Hepatocyte (in vitro differentiated cells): ENCODE results near the gene PAN2. TPM values are rescaled to one million over a fixed set of nuclear protein-coding genes. Genes with fewer than 3 reads are reported as not detected.

Source experiments
- DNase-seq: peaks from one replicate; pipeline ENCODE4 v3.0.0-alpha.2; 2016; ENCODE audit warnings: low spot score
- H2AFZ ChIP-seq: fragments of 200-600 bp; sonication (generic); 2 replicates; pipeline ENCODE4 v1.6.0; 2016; ENCODE audit warnings: antibody characterized with exemption, mild to moderate bottlenecking
- H3K27ac ChIP-seq: fragments of 200-600 bp; sonication (generic); 2 replicates; pipeline ENCODE4 v1.5.1; 2016; ENCODE audit warnings: mild to moderate bottlenecking
- H3K27me3 ChIP-seq: fragments of 200-600 bp; sonication (generic); 2 replicates; pipeline ENCODE4 v1.6.1; 2016
- H3K36me3 ChIP-seq: fragments of 200-600 bp; sonication (generic); replicated peaks from 2 replicates; pipeline ENCODE4 v1.5.1; 2016; ENCODE audit warnings: low read depth; ENCODE audit not compliant: insufficient read depth
- H3K4me1 ChIP-seq: fragments of 200-600 bp; sonication (generic); 2 replicates; pipeline ENCODE4 v1.5.1; 2016; ENCODE audit warnings: mild to moderate bottlenecking, moderate library complexity; ENCODE audit not compliant: insufficient read depth
- H3K4me2 ChIP-seq: fragments of 200-600 bp; sonication (generic); 2 replicates; pipeline ENCODE4 v1.6.0; 2016
- H3K4me3 ChIP-seq: fragments of 200-600 bp; sonication (generic); 2 replicates; pipeline ENCODE4 v1.5.1; 2016; ENCODE audit warnings: mild to moderate bottlenecking
- H3K79me2 ChIP-seq: fragments of 200-600 bp; sonication (generic); 2 replicates; pipeline ENCODE4 v1.6.0; 2017; ENCODE audit warnings: mild to moderate bottlenecking
- H3K9me2 ChIP-seq: fragments of 200-600 bp; sonication (generic); replicated peaks from 2 replicates; pipeline ENCODE4 v1.6.0; 2017; ENCODE audit warnings: mild to moderate bottlenecking; ENCODE audit not compliant: insufficient read depth
- H3K9me3 ChIP-seq: fragments of 200-600 bp; sonication (generic); 2 replicates; pipeline ENCODE4 v1.5.1; 2016; ENCODE audit warnings: low read depth, mild to moderate bottlenecking
- H4K20me1 ChIP-seq: fragments of 200-600 bp; sonication (generic); 2 replicates; pipeline ENCODE4 v1.6.0; 2016; ENCODE audit warnings: mild to moderate bottlenecking; ENCODE audit not compliant: insufficient read depth, poor library complexity, severe bottlenecking
- EZH2 ChIP-seq: fragments of 200-600 bp; sonication (generic); IDR thresholded peaks from 2 replicates; pipeline ENCODE4 v1.6.1; 2016; ENCODE audit warnings: antibody characterized with exemption, mild to moderate bottlenecking, borderline replicate concordance
- EZH2phosphoT487 ChIP-seq: fragments of 200-600 bp; sonication (generic); IDR thresholded peaks from one replicate; pipeline ENCODE4 v1.6.1; 2018; ENCODE audit warnings: antibody characterized with exemption, mild to moderate bottlenecking, low read depth, moderate library complexity; ENCODE audit not compliant: unreplicated experiment, severe bottlenecking
- WGBS: methylation state at CpG from one replicate; pipeline ENCODE4 v1.1.6; 2016; ENCODE audit warnings: low lambda C conversion rate; ENCODE audit errors: missing lambda C conversion rate; 5-methylcytosine and 5-hydroxymethylcytosine counted together
- polyA plus RNA-seq: library from polyadenylated mRNA; unstranded; fragments of >200 nt; fragmentation: Nextera tagmentation; extraction: Ambion mirVana; gene quantifications from 2 replicates; pipeline ENCODE4 v1.2.1, GENCODE V29; 2016
- total RNA-seq: library from RNA; depleted of rRNA; stranded (reverse); fragments of >200 nt; gene quantifications from 2 replicates; pipeline ENCODE4 v1.2.3, GENCODE V29; 2014
- TF ChIP-seq, protein P1 (sequence below): fragments of 200-600 bp; sonication (generic); IDR thresholded peaks from 2 replicates; pipeline ENCODE4 v1.5.1; 2016; ENCODE audit warnings: antibody characterized with exemption, mild to moderate bottlenecking; ENCODE audit not compliant: poor library complexity

The PAN2 gene, protein sequence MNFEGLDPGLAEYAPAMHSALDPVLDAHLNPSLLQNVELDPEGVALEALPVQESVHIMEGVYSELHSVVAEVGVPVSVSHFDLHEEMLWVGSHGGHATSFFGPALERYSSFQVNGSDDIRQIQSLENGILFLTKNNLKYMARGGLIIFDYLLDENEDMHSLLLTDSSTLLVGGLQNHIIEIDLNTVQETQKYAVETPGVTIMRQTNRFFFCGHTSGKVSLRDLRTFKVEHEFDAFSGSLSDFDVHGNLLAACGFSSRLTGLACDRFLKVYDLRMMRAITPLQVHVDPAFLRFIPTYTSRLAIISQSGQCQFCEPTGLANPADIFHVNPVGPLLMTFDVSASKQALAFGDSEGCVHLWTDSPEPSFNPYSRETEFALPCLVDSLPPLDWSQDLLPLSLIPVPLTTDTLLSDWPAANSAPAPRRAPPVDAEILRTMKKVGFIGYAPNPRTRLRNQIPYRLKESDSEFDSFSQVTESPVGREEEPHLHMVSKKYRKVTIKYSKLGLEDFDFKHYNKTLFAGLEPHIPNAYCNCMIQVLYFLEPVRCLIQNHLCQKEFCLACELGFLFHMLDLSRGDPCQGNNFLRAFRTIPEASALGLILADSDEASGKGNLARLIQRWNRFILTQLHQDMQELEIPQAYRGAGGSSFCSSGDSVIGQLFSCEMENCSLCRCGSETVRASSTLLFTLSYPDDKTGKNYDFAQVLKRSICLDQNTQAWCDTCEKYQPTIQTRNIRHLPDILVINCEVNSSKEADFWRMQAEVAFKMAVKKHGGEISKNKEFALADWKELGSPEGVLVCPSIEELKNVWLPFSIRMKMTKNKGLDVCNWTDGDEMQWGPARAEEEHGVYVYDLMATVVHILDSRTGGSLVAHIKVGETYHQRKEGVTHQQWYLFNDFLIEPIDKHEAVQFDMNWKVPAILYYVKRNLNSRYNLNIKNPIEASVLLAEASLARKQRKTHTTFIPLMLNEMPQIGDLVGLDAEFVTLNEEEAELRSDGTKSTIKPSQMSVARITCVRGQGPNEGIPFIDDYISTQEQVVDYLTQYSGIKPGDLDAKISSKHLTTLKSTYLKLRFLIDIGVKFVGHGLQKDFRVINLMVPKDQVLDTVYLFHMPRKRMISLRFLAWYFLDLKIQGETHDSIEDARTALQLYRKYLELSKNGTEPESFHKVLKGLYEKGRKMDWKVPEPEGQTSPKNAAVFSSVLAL
- 23.5 and 29.4 TPM in 2 replicates for total RNA-seq
- polyA plus RNA-seq: 23.6 and 41.1 TPM in 2 replicates

DNA sequence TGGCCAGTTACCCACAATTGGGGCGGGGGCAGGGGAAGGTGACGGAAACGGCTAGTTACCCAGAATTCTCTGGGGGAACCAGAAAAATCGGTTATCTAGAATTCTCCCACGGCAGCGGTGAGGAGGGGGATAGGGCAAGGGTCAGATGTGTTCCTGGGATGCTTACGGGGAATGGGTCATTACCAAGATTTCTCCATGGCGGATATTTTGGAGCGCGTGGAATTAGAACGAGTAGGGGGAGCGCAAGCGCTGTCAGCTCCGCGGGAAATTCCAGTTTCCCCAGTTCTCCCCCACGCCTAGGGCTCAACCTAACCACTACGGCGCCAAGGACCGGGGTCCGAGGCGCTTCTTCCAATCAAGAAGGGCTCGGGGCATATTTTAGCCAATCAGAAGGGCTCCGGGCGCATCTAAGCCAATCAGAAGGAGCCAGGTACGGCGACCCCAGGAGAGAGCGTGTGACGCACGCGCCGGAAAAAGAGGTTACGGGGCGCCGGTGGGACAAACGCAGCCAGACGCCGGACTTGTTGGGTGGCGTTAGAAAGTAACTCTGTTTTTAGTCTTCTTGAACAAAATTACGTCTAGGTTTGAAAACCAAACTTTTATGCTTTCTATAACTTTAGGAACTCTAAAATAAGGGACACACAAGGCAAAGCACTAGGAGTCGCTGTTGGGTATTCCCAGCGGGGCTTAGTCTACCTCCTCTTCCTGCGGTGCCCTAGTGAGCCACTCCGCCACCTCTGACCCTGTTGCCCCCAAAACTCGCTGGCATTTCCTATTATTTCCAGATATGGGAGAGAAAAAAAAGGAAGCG, at the start of gene PAN2:
TSS of gene PAN2 (minus strand) at position 322 of the 811 bp plus-strand sequence. CDS start 906 bp downstream, outside the sequence.
- Histone ChIP-seq H3K4me1 (peaks cover 11% of the 10 kb centered on the region), H4K20me1 (no peaks in the 10 kb centered on the region), H2AFZ (peak within 1 kb of the TSS; percentile 53), H3K9me3 (no peaks in the 10 kb centered on the region), H3K9me2 (no peaks in the 10 kb centered on the region), H3K79me2 (peaks cover 6% of the 10 kb centered on the region), H3K36me3 (no peaks in the 10 kb centered on the region), H3K27ac (peak within 1 kb of the TSS; percentile 95), H3K4me3 (peak within 1 kb of the TSS; percentile 56), H3K27me3 (no peaks in the 10 kb centered on the region), H3K4me2 (peak within 1 kb of the TSS; percentile 87)
- peak; percentile 96 for DNase-seq
- WGBS: under 1% methylated on average over 45 of the region's 45 CpGs
- no peak for TF ChIP-seq EZH2
- TF ChIP-seq EZH2phosphoT487: no peak
- TF ChIP-seq, protein P1, sequence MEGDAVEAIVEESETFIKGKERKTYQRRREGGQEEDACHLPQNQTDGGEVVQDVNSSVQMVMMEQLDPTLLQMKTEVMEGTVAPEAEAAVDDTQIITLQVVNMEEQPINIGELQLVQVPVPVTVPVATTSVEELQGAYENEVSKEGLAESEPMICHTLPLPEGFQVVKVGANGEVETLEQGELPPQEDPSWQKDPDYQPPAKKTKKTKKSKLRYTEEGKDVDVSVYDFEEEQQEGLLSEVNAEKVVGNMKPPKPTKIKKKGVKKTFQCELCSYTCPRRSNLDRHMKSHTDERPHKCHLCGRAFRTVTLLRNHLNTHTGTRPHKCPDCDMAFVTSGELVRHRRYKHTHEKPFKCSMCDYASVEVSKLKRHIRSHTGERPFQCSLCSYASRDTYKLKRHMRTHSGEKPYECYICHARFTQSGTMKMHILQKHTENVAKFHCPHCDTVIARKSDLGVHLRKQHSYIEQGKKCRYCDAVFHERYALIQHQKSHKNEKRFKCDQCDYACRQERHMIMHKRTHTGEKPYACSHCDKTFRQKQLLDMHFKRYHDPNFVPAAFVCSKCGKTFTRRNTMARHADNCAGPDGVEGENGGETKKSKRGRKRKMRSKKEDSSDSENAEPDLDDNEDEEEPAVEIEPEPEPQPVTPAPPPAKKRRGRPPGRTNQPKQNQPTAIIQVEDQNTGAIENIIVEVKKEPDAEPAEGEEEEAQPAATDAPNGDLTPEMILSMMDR: peak; percentile 77

DNA sequence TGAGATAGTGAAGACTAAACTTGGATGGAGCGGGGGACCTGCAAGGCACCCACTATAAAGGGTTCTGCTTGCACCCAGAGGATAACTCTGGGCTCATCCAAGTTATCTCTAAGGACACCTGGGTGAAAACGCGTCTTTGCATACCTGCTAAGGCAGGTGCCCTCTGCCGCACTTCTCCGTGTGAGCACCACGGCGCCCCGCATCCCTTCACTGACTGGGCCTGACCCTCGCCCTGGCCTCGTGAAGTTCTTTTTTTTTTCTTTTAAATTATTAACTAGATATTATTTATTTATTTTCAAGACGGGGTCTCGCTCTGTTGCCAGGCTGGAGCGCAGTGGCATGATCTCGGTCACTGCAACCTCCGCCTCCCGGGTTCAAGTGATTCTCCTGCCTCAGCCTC, 48.8 kb upstream of the PAN2 start:
- TF ChIP-seq, protein P1: no peak
- TF ChIP-seq EZH2phosphoT487 (no peak), EZH2 (no peak)

DNA sequence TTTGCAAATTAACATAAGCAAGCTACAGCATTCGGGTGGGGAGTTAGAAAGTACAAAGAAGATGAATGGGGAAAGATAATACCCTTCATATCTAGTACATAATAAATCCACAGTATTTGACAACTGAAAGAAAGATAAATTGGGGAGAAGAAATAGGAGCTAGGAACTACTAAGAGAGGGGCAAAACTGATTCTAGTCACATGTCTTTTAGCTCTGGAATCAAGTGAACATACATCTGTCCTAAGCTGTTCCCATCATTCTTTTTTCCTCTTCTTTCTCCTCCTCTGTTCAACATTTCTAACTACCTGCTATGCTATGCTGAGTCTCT, 44.2 kb upstream of the PAN2 start:
- TF ChIP-seq EZH2phosphoT487 (no peak), EZH2 (no peak)
- TF ChIP-seq, protein P1: no peak
- DNase-seq: no peak
- no peaks in the 10 kb centered on the region for H3K9me2 ChIP-seq
- no peaks in the 10 kb centered on the region for H3K27me3 ChIP-seq
- H3K36me3 ChIP-seq: no peaks in the 10 kb centered on the region
- peak overlapping the region; percentile 66 for H2AFZ ChIP-seq
- H3K79me2 ChIP-seq: no peaks in the 10 kb centered on the region
- no peaks in the 10 kb centered on the region for H3K9me3 ChIP-seq
- WGBS: 53% methylated on average over 1 of the region's 1 CpG
- no peak overlapping the region for H3K4me2 ChIP-seq
- H4K20me1 ChIP-seq: no peaks in the 10 kb centered on the region
- H3K27ac ChIP-seq: no peak overlapping the region
- H3K4me3 ChIP-seq: no peak overlapping the region
- H3K4me1 ChIP-seq: peaks cover 6% of the 10 kb centered on the region

More for the DNA sequence above, 48.8 kb upstream of the PAN2 start:
- H3K9me2 ChIP-seq: no peaks in the 10 kb centered on the region
- H3K4me3 ChIP-seq: no peak overlapping the region
- no peaks in the 10 kb centered on the region for H3K9me3 ChIP-seq
- 94% methylated on average over 16 of the region's 16 CpGs for WGBS
- no peak overlapping the region for H3K4me2 ChIP-seq
- H4K20me1 ChIP-seq: no peaks in the 10 kb centered on the region
- no peaks in the 10 kb centered on the region for H3K79me2 ChIP-seq
- H3K27me3 ChIP-seq: no peaks in the 10 kb centered on the region
- no peak for DNase-seq
- no peak overlapping the region for H2AFZ ChIP-seq
- H3K27ac ChIP-seq: no peak overlapping the region
- H3K36me3 ChIP-seq: no peaks in the 10 kb centered on the region
- H3K4me1 ChIP-seq: peaks cover 13% of the 10 kb centered on the region
